ENCODE measurements around the gene RASA3. TPM values are rescaled to one million over a fixed set of nuclear protein-coding genes. Genes with fewer than 3 reads are reported as not detected.

The RASA3 gene
- total RNA-seq, 1 experiment from 2014 or later = 22.3 TPM

- Mint-ChIP-seq H3K9me3 (no peaks in the 10 kb centered on the region), H3K4me1 (0 out of 2 replicates have a peak, but pooled peaks cover 6% of the 10 kb centered on the region), H3K27me3 (ENCODE audit: low read depth) (no peaks in the 10 kb centered on the region; the same call in 1 of the 2 replicates), H3K27ac (no peak overlapping the region), H3K4me3 (no peak overlapping the region), H3K36me3 (no peaks in the 10 kb centered on the region)
- CTCF ChIA-PET = no interaction called here
- POLR2A ChIA-PET = no interaction called here
- ATAC-seq (no peak), DNase-seq (ENCODE audit: low spot score) (no peak)
- no peak for TF ChIP-seq E2F5 (CRISPR knock-in tag; IDR thresholded peaks at IDR 0.05)
- TF ChIP-seq ZNF512 (CRISPR knock-in tag; IDR thresholded peaks at IDR 0.05; ENCODE audit: borderline replicate concordance) = no peak
- TF ChIP-seq AR (CRISPR knock-in tag; IDR thresholded peaks at IDR 0.05) = no peak
- TF ChIP-seq ATF6 (CRISPR knock-in tag; IDR thresholded peaks at IDR 0.05) = no peak
- no peak for TF ChIP-seq E2F1 (CRISPR knock-in tag; IDR thresholded peaks at IDR 0.05)
- TF ChIP-seq CTCF (IDR thresholded peaks at IDR 0.05) = no peak
- no peak for TF ChIP-seq ZNF396 (CRISPR knock-in tag; IDR thresholded peaks at IDR 0.05; ENCODE audit: borderline replicate concordance)
- no peak for TF ChIP-seq NR1H2 (CRISPR knock-in tag; IDR thresholded peaks at IDR 0.05)
- TF ChIP-seq HMGA2 (CRISPR knock-in tag; IDR thresholded peaks at IDR 0.05) = no peak
- no peak for TF ChIP-seq ZNF425 (CRISPR knock-in tag; conservative IDR thresholded peaks at IDR 0.05)
- no peak for TF ChIP-seq ARID4B (CRISPR knock-in tag; IDR thresholded peaks at IDR 0.05; ENCODE audit: borderline replicate concordance)
- no peak for TF ChIP-seq MYBL2 (CRISPR knock-in tag; IDR thresholded peaks at IDR 0.05)
- no peak for TF ChIP-seq ERG (CRISPR knock-in tag; IDR thresholded peaks at IDR 0.05)
- no peak for TF ChIP-seq ESRRA (CRISPR knock-in tag; IDR thresholded peaks at IDR 0.05; ENCODE audit: borderline replicate concordance)
- TF ChIP-seq PRRX2 (CRISPR knock-in tag; IDR thresholded peaks at IDR 0.05) = no peak
These were observed 198.5 kb downstream of the RASA3 start for GRCh38 chr13:113933901-113934300.
